ENCODE data around the gene SUV39H2.
"Not testable (repeated sequence)": the region's sequence is repeated elsewhere in the genome, so short reads cannot be mapped to it uniquely, and the experiment has no call there.

SUV39H2 gene

GRCh38 chr10:14876764-14877163 is 1.9 kb upstream of the SUV39H2 start:
- DNase-seq: no peak

DNA sequence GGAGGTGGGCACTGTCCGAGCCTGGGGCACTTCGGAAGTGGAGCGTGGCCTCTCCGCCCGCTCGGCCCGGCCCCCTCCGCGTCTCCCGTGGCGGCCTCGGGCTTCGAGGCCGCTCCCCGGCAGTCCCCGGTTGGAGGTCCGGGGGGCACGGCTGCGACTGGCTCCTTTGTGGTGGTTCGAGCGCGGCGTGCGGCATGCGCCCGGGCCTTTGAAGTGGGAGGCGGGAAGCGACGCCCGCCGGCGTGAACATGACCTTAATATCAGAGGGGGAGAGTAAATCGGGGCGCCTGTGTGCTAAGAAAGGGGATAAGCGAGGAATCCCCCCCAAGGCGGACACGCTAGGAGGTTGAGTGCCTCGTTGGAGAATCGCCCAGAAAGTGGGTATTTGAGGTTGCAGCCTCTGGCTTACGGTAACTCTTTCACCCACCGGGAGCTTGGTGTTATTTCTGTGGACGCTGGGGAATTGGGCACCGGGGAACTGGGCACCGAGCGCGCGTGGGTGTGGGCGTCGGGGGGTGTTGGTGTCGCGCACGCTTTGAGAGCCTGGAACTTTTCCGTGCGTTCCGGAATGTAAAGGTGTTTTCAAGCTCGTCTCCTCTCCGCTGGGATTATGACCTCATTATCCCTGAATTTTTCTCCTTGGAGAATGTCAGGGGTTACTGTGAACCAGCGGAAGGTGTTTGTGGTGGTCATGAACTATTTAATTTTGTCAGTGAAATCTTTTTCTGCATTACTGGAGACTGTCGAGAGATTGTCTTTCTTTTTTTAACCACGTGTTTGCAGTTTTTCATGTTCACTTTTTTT is 660 bp downstream of the SUV39H2 start:
- no peak for DNase-seq

GRCh38 chr10:14879928-14880193 is 1.2 kb downstream of the SUV39H2 start:
- no peak for DNase-seq

DNA sequence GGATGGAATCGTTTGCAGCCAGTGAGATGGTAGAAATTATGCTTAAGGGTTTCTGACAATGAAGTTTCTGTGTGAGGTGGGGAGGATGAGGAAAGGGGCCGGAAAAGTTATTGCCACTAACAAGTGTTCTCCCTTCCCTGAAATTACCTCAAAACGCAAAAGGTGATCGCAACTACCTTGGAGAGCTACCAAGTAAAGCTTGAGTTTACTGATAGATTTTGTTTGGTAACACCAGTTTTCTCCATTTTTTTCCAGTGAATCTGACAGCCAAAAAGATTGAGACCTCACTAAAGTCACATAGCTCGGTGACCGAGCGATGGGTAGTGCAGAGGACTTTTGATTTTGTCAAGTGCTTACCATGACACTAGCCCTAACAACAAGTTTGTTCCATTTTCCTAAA is 1.6 kb downstream of the SUV39H2 start:
- peak in 1 of 2 experiments; percentile 2 for DNase-seq

DNA sequence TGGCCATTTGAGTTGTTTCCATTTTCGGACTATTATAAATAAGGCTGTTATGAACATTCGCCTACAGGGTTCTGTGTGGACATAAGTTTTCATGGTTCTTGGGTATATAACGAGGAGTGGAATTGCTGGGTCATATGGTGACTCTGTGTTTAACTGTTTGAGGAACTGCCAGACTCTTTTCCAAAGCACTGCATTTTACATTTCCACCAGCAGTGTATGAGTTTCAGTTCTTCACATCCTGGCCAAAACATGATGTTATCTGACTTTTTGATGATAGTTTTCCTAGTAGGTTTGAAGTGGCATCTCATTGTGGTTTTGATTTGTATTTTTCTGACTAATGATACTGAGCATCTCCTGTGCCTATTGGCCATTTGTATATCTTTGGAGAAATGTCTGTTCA is 5.4 kb downstream of the SUV39H2 start:
- DNase-seq: no peak

- DNase-seq: no peak
These were observed 10.7 kb downstream of the SUV39H2 start for GRCh38 chr10:14889318-14889717.

GRCh38 chr10:14891151-14891550 is 12.5 kb downstream of the SUV39H2 start:
- no peak for DNase-seq

- DNase-seq: peak in 1 of 2 experiments; percentile 11
These were observed 25.7 kb downstream of the SUV39H2 start for GRCh38 chr10:14904316-14904732.

GRCh38 chr10:14904864-14905263 is 26.2 kb downstream of the SUV39H2 start:
- no peak for DNase-seq

DNA sequence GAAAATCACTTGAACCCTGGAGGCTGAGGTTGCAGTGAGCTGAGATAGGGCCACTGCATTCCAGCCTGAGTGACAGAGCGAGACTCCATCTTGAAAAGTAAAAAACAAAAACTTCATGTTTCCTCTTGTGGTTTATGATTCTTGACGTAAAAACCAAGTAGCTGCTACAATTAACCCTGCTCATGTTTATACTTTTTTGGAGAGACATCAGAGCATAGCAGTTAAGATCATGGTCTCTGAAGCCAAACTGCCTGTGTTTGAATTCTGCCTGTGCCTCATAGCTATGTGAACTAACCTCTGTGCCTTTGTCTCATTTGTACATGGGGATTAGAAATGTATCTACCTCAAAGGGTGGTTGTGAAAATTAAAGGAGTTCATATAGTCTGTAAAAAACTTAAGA is 27.2 kb downstream of the SUV39H2 start:
- DNase-seq: no peak

DNA sequence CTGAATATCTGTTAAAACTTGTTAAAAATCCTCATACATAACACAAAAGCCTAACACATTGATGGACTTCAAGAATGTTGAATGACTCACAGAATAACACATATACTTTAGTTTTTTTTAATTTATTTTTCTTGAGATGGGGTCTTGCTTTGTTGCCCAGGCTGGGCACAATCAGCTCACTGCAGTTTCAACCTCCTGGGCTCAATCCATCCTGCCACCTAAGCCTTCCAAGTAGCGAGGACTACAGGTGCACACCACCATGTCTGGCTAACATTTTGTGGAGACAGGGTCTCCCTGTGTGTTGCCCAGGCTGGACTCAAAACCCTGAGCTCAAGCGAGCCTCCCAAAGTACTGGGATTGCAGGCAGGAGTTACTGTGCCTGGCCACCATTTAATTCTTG is 28.1 kb downstream of the SUV39H2 start:
- no peak for DNase-seq

- DNase-seq: not testable (repeated sequence)
These were observed 28.9 kb downstream of the SUV39H2 start for GRCh38 chr10:14907591-14907990.

DNA sequence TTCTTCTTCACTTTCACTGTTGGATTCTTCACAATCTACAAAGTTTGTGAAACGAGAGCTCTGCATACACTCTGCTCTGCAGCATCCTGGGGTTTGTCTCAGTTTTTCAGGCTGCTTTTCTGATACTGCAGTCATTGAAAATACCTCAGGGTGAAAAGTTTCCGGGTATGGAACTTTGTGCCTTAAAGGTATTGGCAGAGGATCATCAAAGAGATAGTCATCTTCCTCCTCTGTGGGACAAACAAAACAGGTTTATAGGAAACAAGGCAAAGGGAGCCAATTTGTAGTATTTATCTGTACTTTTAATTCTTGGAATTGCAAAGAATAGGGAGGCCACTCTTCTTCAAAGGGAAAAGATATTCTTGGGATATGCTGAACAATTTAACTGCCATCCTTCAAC is 30.4 kb downstream of the SUV39H2 start:
- no peak for DNase-seq

GRCh38 chr10:14910953-14911352 is 32.3 kb downstream of the SUV39H2 start:
- no peak for DNase-seq

- DNase-seq: no peak
These were observed 33.1 kb downstream of the SUV39H2 start for GRCh38 chr10:14911801-14912200.

- no peak for DNase-seq
These were observed 37.9 kb downstream of the SUV39H2 start for GRCh38 chr10:14916600-14916999.

- no peak for DNase-seq
These were observed 39.2 kb downstream of the SUV39H2 start for GRCh38 chr10:14917827-14918226.

DNA sequence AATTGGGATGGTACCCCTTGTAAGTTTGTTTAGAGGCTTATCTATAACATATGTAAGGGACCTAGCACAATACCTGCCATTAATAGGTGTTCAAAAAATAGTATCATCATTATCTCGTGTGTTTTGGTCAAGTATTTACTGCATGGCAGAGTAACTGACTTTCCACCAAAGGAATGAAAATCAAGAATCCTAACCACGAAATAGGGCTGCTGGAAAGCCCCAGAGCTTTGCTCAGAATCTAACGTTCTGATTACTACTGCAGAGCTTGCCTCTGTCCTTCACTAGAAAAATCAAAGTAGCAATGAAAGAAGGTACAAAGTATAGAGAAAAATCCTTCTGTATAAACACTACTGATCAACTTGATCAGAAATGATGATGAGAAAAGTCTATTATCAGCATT is 40.3 kb downstream of the SUV39H2 start:
- no peak for DNase-seq

- no peak for DNase-seq
These were observed 45.3 kb downstream of the SUV39H2 start for GRCh38 chr10:14924013-14924412.

- DNase-seq: no peak
These were observed 46.6 kb downstream of the SUV39H2 start for GRCh38 chr10:14925268-14925667.

DNA sequence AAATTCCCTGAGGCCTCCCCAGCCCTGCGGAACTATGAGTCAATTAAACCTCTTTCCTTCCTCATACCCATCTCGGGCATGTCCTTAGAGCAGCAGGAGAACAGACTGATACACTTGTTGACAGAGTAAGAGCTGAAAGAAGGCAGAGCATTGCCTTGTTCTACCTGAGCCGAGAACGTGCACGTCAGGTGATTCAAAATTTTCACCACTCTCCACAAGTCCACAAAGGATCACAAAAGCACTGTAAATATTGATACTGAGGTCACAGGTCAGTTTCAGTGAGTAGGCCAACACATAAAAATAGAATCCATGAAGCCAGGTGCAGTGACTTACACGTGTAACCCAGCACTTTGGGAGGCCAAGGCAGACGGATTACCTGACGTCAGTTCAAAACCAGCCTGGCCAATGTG is 47.4 kb downstream of the SUV39H2 start:
- DNase-seq: no peak

- DNase-seq: no peak
These were observed 48.2 kb downstream of the SUV39H2 start for GRCh38 chr10:14926722-14927416.

- DNase-seq: no peak
These were observed 51.9 kb downstream of the SUV39H2 start for GRCh38 chr10:14930610-14931009.

DNA sequence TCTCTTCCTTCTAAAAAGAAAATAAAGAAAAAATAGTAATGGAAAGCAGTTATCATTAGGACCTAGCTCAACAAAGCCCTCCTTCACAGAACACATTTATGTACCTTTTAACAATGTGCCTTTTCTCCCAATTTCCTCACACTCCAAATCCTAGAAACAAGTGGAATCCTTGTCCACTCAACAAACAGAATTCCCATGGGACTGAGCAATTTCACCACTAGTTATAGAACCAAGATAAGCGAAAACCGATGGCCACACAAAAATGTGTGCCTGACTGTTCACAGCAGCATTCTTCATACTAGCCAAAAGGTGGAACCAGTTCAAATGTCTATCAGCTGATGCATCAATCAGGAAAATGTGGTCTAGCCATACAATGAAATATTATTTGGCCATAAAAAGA is 57.9 kb downstream of the SUV39H2 start:
- no peak for DNase-seq

DNA sequence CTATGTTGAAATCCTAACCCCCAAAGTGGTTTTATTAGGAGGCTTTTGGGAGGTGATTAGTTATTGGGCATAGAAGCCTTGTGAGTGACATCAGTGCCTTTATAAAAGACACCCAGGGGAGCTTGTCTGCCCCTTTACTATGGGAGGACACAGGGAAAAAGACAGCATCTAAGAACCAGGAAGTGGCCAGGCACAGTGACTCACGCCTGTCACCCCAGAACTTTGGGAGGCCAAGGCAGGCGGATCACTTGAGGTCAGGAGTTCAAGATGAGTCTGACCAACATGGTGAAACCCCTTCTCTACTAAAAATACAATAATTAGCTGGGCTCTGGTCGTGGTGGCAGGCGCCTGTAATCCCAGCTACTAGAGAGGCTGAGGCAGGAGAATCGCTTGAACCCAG is 60.3 kb downstream of the SUV39H2 start:
- DNase-seq: not testable (repeated sequence)
